GM10266 (cell line): ENCODE results near the gene VASP.

Source experiments
- DNase-seq: peaks from one replicate; pipeline ENCODE4 v3.0.0; 2012; ENCODE audit errors: extremely low spot score
- CTCF ChIP-seq: IDR thresholded peaks from 2 replicates; pipeline ENCODE4 v1.5.1; 2012; ENCODE audit warnings: mild to moderate bottlenecking, low read depth; ENCODE audit not compliant: control insufficient read depth, insufficient read depth; ENCODE audit errors: missing control alignments

VASP gene

DNA sequence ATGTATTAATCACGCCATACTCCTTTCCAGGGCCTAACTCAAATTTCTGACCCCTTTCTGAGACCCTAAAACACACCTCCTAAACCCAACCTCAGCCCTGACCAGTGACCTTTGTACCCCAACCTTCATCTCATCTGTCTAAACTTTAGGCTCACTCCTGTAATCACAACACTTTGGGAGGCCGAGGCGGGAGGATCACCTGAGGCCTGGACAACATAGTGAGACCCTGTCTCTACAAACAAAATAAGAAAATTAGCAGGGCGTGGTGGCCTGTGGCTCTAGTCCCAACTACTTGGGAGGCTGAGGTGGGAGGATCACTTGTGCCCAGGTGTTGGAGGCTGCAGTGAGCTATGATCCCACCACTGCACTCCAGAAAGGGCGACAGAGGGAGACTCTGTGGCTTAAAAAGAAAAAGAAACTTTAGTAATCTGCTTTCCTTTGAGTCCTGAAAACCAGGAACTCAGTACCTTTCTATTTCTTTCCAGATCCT lies 15.1 kb upstream of the VASP start:
- no peak for DNase-seq
- TF ChIP-seq CTCF, result no peak

DNA sequence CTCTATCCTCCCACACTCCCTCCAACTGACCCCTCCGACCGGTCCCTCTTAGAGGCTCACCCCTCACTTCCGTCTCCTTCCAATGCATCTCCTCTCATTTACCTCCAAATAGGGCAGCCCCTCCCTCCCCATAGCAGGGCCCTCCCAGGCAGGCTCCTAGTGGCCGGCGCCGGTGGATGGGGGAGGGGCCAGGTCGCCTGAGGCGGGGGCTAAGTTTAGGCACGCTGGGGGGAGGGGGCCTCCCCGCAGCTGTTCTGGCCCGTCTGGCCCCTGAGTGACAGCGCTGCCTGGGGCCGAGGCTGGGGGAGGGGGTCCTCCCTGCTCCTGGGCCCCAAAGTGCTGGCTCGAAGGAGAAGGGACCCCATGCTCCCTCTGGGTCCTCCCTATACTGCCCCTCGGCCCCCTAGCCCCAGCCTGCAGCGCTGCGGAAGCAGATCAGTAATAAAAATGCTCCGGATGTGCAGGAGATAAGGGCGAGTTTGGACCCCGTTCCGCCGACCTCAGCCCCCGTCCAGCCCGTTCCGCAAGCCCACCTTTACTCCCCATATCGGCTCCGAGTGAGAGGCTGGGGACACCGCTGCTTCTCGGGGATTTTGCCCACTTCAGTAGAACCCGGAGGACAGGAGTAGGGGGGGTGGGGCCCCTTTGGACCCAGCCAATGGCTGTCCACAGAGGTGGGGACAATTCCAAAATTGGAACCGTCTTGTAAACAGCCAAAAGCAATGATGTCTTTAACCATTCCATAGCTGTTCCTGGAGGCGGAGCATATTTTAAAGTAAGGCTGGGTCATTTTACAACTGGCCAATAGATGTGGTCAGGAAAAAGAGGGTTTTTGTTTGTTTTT lies 14.4 kb upstream of the VASP start:
- DNase-seq, result peak; percentile 86
- TF ChIP-seq CTCF, result no peak

DNA sequence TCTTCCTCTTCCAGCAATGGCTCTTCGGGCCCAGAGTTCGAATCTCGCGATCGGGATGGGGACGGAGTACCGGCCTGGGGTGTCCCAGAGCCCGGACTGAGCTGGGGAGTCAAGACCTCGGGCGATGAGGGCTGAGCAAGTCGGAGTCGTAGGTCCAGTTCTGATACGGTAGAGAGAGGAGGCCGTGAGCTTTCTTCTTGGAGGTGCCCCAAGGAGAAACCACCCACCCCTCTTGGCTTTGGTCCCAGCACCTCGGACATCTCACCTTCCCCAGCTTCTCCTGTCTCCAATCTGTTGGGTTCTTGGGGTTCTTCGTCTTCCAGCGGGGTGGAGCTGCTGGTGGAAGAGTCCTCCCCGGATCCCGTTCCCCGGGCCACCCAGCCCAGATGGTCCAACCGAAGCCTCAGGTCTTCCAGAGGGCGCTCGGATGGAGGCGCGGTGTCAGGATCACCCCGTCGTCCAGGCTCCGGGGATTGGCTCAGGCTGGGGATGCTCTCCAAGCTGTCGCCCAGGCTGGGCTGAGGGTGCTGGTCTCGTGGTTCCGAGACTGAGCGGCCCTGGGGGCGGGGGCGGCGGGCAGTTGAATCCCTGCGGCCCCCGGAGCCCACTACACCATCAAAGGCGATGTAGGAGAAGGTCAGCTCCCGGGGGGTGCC lies 12.9 kb upstream of the VASP start:
- no peak for DNase-seq
- TF ChIP-seq CTCF, result no peak

DNA sequence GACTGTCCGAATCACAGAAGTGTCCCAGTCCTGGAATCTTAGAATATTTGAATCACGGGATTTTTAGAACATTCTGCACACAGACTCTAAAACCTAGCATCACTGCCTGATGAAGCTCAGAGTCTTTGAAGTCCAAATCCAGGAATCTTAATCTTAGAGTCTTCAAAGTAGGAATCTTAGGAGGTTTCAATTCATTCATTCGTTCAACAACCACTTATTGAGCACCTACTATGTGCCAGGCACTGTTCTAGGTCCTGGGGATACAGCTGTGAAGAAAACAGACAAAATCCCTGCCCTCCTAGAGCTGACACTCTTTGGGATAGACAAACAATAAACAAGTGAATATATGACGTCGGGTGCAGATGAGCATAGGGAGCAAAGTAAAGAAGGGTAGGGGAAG lies 12.1 kb upstream of the VASP start:
- TF ChIP-seq CTCF, result no peak
- no peak for DNase-seq

GRCh38 chr19:45496349-45496953 lies 10.8 kb upstream of the VASP start:
- no peak for TF ChIP-seq CTCF
- peak; percentile 57 for DNase-seq

GRCh38 chr19:45497791-45498190 lies 9.5 kb upstream of the VASP start:
- no peak for TF ChIP-seq CTCF
- no peak for DNase-seq
